H1 (cell line): ENCODE measurements around the gene ATP9B. TPM values are rescaled to one million over a fixed set of nuclear protein-coding genes. Genes with fewer than 3 reads are reported as not detected.

Source experiments
- CTCF ChIA-PET: fragments of 300-600 bp; sonication (Branson Sonifier 250); formaldehyde crosslinking; loops from one replicate; lab custom pipeline; 2021; ENCODE audit not compliant: partially characterized antibody; lab: Charles Lee
- POLR2A ChIA-PET: fragments of 300-600 bp; sonication (Branson Sonifier 250); formaldehyde crosslinking; loops from one replicate; lab custom pipeline; 2021; ENCODE audit warnings: inconsistent platforms; ENCODE audit not compliant: partially characterized antibody; lab: Charles Lee
- DNase-seq, 2 experiments: peaks; one replicate each; pipeline versions ENCODE4 v3.0.0 to v3.0.0-alpha.2; 2010 to 2022; ENCODE audit warnings: low spot score in 2 of 2, low read depth in 1 of 2, mixed read lengths in 1 of 2
- FAIRE-seq: peaks from 2 replicates; lab custom pipeline; 2011; peaks lifted over from hg19 to GRCh38; lab: Jason Lieb, UNC
- H2AFZ ChIP-seq: 2 replicates; pipeline ENCODE4 v1.8.1; 2012; ENCODE audit warnings: low read length, inconsistent platforms
- H2AK5ac ChIP-seq: 2 replicates; pipeline ENCODE4 v1.6.1; 2013; ENCODE audit warnings: low read depth, low read length
- H2BK120ac ChIP-seq: replicated peaks from 2 replicates; pipeline ENCODE3; 2013; ENCODE audit warnings: low read depth, low read length, inconsistent platforms
- H2BK12ac ChIP-seq: 2 replicates; pipeline ENCODE4 v1.6.1; 2013; ENCODE audit warnings: low read depth, low read length
- H2BK15ac ChIP-seq: 2 replicates; pipeline ENCODE4 v1.6.1; 2013; ENCODE audit warnings: low read length
- H2BK20ac ChIP-seq: 2 replicates; pipeline ENCODE4 v1.6.1; 2013; ENCODE audit warnings: low read length
- H2BK5ac ChIP-seq: 2 replicates; pipeline ENCODE4 v1.6.1; 2013; ENCODE audit warnings: low read depth, low read length
- H3K14ac ChIP-seq: 2 replicates; pipeline ENCODE4 v1.6.1; 2013; ENCODE audit warnings: inconsistent platforms; ENCODE audit not compliant: insufficient read length
- H3K18ac ChIP-seq: 2 replicates; pipeline ENCODE4 v1.6.1; 2013; ENCODE audit warnings: low read length; ENCODE audit errors: extremely low read depth
- H3K23ac ChIP-seq: 2 replicates; pipeline ENCODE4 v1.6.1; 2013; ENCODE audit warnings: inconsistent platforms; ENCODE audit not compliant: insufficient read length
- H3K23me2 ChIP-seq: 2 replicates; pipeline ENCODE4 v1.6.1; 2013; ENCODE audit warnings: low read depth, low read length
- H3K27ac ChIP-seq: 2 replicates; pipeline ENCODE4 v1.6.1; 2011; ENCODE audit warnings: low read depth, low read length, inconsistent platforms
- H3K27me3 ChIP-seq, 4 experiments: replicated peaks in 1 of 4; 1 replicate in 1 of 4; 2 replicates in 3 of 4; pipeline versions ENCODE4 v1.6.1 to v1.8.1; 2011 to 2013; ENCODE audit warnings: low read length in 3 of 4, mild to moderate bottlenecking in 3 of 4, inconsistent platforms in 2 of 4, mixed read lengths in 2 of 4, moderate library complexity in 1 of 4; ENCODE audit not compliant: control insufficient read depth in 3 of 4, insufficient read depth in 3 of 4; ENCODE audit errors: extremely low read depth in 1 of 4
- H3K36me3 ChIP-seq, 4 experiments: 2 replicates each; pipeline versions ENCODE4 v1.6.1 to v1.8.1; 2011 to 2013; ENCODE audit warnings: mild to moderate bottlenecking in 4 of 4, low read length in 3 of 4, moderate library complexity in 2 of 4, control low read depth in 1 of 4, inconsistent platforms in 1 of 4; ENCODE audit not compliant: insufficient read depth in 4 of 4, control insufficient read depth in 2 of 4
- H3K4ac ChIP-seq: replicated peaks from 2 replicates; pipeline ENCODE3; 2013; ENCODE audit warnings: low read length, low read depth, mixed read lengths, inconsistent platforms; ENCODE audit not compliant: insufficient read length
- H3K4me1 ChIP-seq, 4 experiments: replicated peaks in 1 of 4; 1 replicate in 1 of 4; 2 replicates in 3 of 4; pipeline versions ENCODE4 v1.6.1 to v1.8.1; 2011 to 2013; ENCODE audit warnings: low read length in 3 of 4, inconsistent platforms in 2 of 4, mixed read lengths in 1 of 4; ENCODE audit not compliant: insufficient read depth in 4 of 4, control insufficient read depth in 3 of 4
- H3K4me2 ChIP-seq, 2 experiments: 2 replicates each; pipeline versions ENCODE4 v1.6.1 to v1.8.1; 2011 to 2013; ENCODE audit warnings: low read depth in 2 of 2, low read length in 2 of 2, control low read depth in 1 of 2, inconsistent platforms in 1 of 2, mild to moderate bottlenecking in 1 of 2; ENCODE audit not compliant: insufficient read depth in 1 of 2
- H3K4me3 ChIP-seq, 4 experiments: fragments of 200-600, 300-600 bp in 1 of 4; sonication (generic), shearing (Covaris generic), sonication (Bioruptor Twin) in 1 of 4; 2 replicates each; pipeline versions ENCODE4 v1.5.1 to v1.8.1; 2011 to 2016; ENCODE audit warnings: low read length in 4 of 4, low read depth in 3 of 4, control low read depth in 2 of 4, inconsistent platforms in 2 of 4, mild to moderate bottlenecking in 2 of 4, mixed read lengths in 1 of 4, moderate library complexity in 1 of 4; ENCODE audit not compliant: insufficient read depth in 2 of 4; ENCODE audit errors: extremely low read depth in 1 of 4
- H3K56ac ChIP-seq: replicated peaks from 2 replicates; pipeline ENCODE3; 2013; ENCODE audit warnings: low read depth, mild to moderate bottlenecking, mixed read lengths, low read length, inconsistent platforms; ENCODE audit not compliant: insufficient read length
- H3K79me1 ChIP-seq: 2 replicates; pipeline ENCODE4 v1.6.1; 2013; ENCODE audit warnings: low read depth, low read length, control low read depth
- H3K79me2 ChIP-seq, 2 experiments: 2 replicates each; pipeline versions ENCODE4 v1.6.1 to v1.8.1; 2012 to 2013; ENCODE audit warnings: low read length in 2 of 2, mild to moderate bottlenecking in 2 of 2, inconsistent platforms in 1 of 2; ENCODE audit not compliant: insufficient read depth in 2 of 2, control insufficient read depth in 1 of 2
- H3K9ac ChIP-seq, 4 experiments: replicated peaks in 1 of 4; 1 replicate in 1 of 4; 2 replicates in 3 of 4; pipeline versions ENCODE4 v1.6.1 to v1.8.1; 2011 to 2013; ENCODE audit warnings: low read depth in 3 of 4, low read length in 3 of 4, control low read depth in 2 of 4, mild to moderate bottlenecking in 2 of 4, moderate library complexity in 2 of 4, inconsistent platforms in 1 of 4; ENCODE audit errors: extremely low read depth in 1 of 4
- H3K9me3 ChIP-seq, 2 experiments: 2 replicates each; pipeline versions ENCODE4 v1.6.1 to v1.8.1; 2012 to 2013; ENCODE audit warnings: mild to moderate bottlenecking in 2 of 2, moderate library complexity in 2 of 2, control low read depth in 1 of 2, inconsistent platforms in 1 of 2, low read depth in 1 of 2, low read length in 1 of 2, mixed read lengths in 1 of 2; ENCODE audit not compliant: insufficient read depth in 2 of 2
- H4K20me1 ChIP-seq, 2 experiments: replicated peaks in 1 of 2; 2 replicates each; pipeline versions ENCODE3 to v1.8.1; 2011 to 2013; ENCODE audit warnings: inconsistent platforms in 2 of 2, low read length in 2 of 2, mild to moderate bottlenecking in 1 of 2; ENCODE audit not compliant: insufficient read depth in 2 of 2, control insufficient read depth in 1 of 2
- H4K5ac ChIP-seq: 2 replicates; pipeline ENCODE4 v1.6.1; 2013; ENCODE audit warnings: low read length, low read depth, mixed read lengths, inconsistent platforms; ENCODE audit not compliant: insufficient read length
- H4K8ac ChIP-seq: 2 replicates; pipeline ENCODE4 v1.8.0; 2013; ENCODE audit warnings: mild to moderate bottlenecking, moderate library complexity, low read length, inconsistent platforms; ENCODE audit not compliant: insufficient read depth; ENCODE audit errors: extremely low read depth
- H4K91ac ChIP-seq: replicated peaks from 2 replicates; pipeline ENCODE3; 2013; ENCODE audit warnings: low read length, mixed read lengths, inconsistent platforms; ENCODE audit not compliant: insufficient read length
- MAFK ChIP-seq: IDR thresholded peaks from 2 replicates; pipeline ENCODE4 v1.6.1; 2012; ENCODE audit warnings: low read depth, mild to moderate bottlenecking, improper control_type of control experiment, low read length
- WGBS, 2 experiments: shearing (Covaris generic) in 1 of 2; methylation state at CpG; one replicate each; pipeline versions ENCODE4 v1.1.6 to v1.1.7; 2013 to 2015; ENCODE audit warnings: low lambda C conversion rate in 2 of 2, mixed read lengths in 2 of 2, inconsistent platforms in 1 of 2, low coverage in 1 of 2, missing lambda C conversion rate in 1 of 2; ENCODE audit not compliant: insufficient replicate concordance in 2 of 2, insufficient coverage in 1 of 2, insufficient read length in 1 of 2; ENCODE audit errors: extremely low coverage in 1 of 2, missing lambda C conversion rate in 1 of 2; 5-methylcytosine and 5-hydroxymethylcytosine counted together
- polyA plus RNA-seq, 7 experiments: library from polyadenylated mRNA; depleted of rRNA in 3 of 7; stranded (reverse) in 5 of 7; unstranded in 2 of 7; fragments of >200 nt in 5 of 7; fragments of 200-250 nt in 2 of 7; gene quantifications; 1 replicate in 5 of 7; 2 replicates in 1 of 7; 4 replicates in 1 of 7; pipeline versions ENCODE4 v1.2.1 to v1.2.3, GENCODE V29; 2011 to 2013; ENCODE audit warnings: missing spikeins in 2 of 7, mixed read lengths in 2 of 7
- total RNA-seq: library from RNA; stranded (reverse); fragmentation: NEBNext Ultra II Directional; extraction: Animal tissue kit (Norgen Biotek cat#: 25700); gene quantifications from 2 replicates; pipeline ENCODE4 v1.2.1, GENCODE V29; 2021

ATP9B gene
- total and polyA plus RNA-seq, 2 of the 8 experiments (the other 6 are each of a cell fraction or from before 2014, with no cell fraction given): 15.1 to 21.7 TPM

DNA sequence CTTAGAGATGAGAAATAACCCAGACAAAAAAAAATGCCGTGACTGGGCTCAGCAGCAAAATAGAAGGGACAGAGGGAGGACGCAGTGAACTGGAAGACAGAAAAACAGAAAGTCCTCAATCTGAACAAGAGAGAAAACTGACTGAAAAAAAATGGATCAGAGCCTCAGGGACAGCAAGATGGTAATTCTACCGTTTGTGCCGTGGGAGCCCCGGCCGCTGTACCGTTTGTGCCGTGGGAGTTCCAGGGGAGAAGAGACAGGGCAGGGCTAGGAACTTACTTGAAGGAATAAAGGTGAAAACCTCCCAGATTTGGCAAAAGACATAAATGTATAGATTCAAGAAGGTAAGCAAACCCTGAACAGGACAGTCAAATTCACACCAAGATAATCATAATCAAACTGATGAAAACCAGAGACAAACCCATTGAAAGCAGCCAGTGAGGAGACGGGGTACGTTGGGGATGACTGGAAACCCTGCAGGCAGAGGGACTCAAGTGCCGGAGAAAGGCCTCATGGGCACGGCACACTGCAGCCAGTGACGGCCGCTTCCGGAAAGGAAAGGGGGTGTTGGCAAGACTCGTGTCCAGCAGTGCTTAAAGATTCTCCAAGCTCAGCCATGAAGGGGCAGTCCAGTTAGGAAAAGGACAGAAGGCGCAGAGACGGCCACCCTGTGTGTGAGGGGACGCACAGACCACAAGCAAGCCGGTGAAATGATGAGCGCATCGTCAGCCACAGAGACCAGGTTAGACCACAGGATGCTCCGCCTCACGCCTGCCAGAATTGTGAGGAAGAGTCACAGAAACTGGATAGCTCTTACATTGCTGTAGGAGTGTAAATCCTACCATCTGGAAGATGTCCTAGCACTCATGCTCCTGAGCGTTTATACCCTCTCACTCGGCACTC lies 286.5 kb downstream of the ATP9B start:
- Histone ChIP-seq H3K79me1 (no peaks in the 10 kb centered on the region), H3K79me2 (no peaks in the 10 kb centered on the region), H3K4me3 (no peak overlapping the region), H3K14ac (no peak overlapping the region), H2BK120ac (no peak overlapping the region), H3K27ac (no peak overlapping the region), H3K27me3 (no peaks in the 10 kb centered on the region), H4K8ac (no peak overlapping the region), H2BK5ac (no peak overlapping the region; the same call in 1 of the 2 replicates), H2BK12ac (no peak overlapping the region), H3K4me2 (no peak overlapping the region), H4K91ac (no peak overlapping the region), H3K4ac (no peak overlapping the region), H3K23me2 (no peaks in the 10 kb centered on the region), H4K20me1 (peaks cover 0 to 3% of the 10 kb centered on the region in 2 experiments), H4K5ac (no peak overlapping the region), H3K36me3 (peaks cover 0 to 14% (median 0%) of the 10 kb centered on the region in 4 experiments; a peak in 2 of 8 replicates), H3K4me1 (0 out of 7 replicates have a peak, but pooled peaks cover 0 to 2% (median 0%) of the 10 kb centered on the region in 4 experiments), H2AFZ (no peak overlapping the region), H3K23ac (no peak overlapping the region), H2BK15ac (no peak overlapping the region), H2BK20ac (no peak overlapping the region), H3K18ac (no peak overlapping the region), H3K9me3 (no peaks in the 10 kb centered on the region), H3K56ac (no peak overlapping the region), H2AK5ac (no peak overlapping the region), H3K9ac (no peak overlapping the region)
- FAIRE-seq (no peak), DNase-seq (no peak)
- WGBS, 2 experiments: 91% methylated on average over 26 of the region's 26 CpGs; no CpG with 5 or more reads in 1 of the 2 experiments
- ChIA-PET POLR2A (no interaction called here), CTCF (no interaction called here)
- no peak for TF ChIP-seq MAFK
